Activated B cell treated with CpG ODN at 0.5 μM for 24 hours (primary cell): ENCODE data around the gene PRPF39. TPM values are rescaled to one million over a fixed set of nuclear protein-coding genes. Genes with fewer than 3 reads are reported as not detected.

Source experiments
- ATAC-seq: fragments of 200-7000 bp; cut with Tn5 transposase; one replicate; pipeline ENCODE4 v1.10.0; 2021; ENCODE audit warnings: low read depth, mild to moderate bottlenecking, moderate library complexity
- CTCF ChIA-PET: fragments of 350-600 bp; sonication (Branson Sonifier 250); formaldehyde crosslinking; loops from one replicate; lab custom pipeline; 2021; ENCODE audit warnings: antibody characterized with exemption; lab: Charles Lee
- POLR2A ChIA-PET: fragments of 350-600 bp; sonication (Branson Sonifier 250); formaldehyde crosslinking; loops from one replicate; lab custom pipeline; 2021; ENCODE audit warnings: antibody characterized with exemption; lab: Charles Lee
- DNase-seq: peaks from one replicate; pipeline ENCODE4 v3.0.0; 2022
- H3K27ac Mint-ChIP-seq: one replicate; pipeline ENCODE4 v1.8.0; 2020; ENCODE audit warnings: mixed read lengths
- H3K27me3 Mint-ChIP-seq: one replicate; pipeline ENCODE4 v1.8.0; 2021; ENCODE audit warnings: mixed read lengths
- H3K36me3 Mint-ChIP-seq: one replicate; pipeline ENCODE4 v1.8.0; 2021; ENCODE audit warnings: low read depth, mixed read lengths
- H3K4me1 Mint-ChIP-seq: one replicate; pipeline ENCODE4 v1.8.0; 2021; ENCODE audit warnings: mixed read lengths
- H3K4me3 Mint-ChIP-seq: one replicate; pipeline ENCODE4 v1.8.0; 2020; ENCODE audit warnings: mild to moderate bottlenecking, mixed read lengths
- H3K9me3 Mint-ChIP-seq: one replicate; pipeline ENCODE4 v1.8.0; 2020; ENCODE audit warnings: mixed read lengths
- CTCF ChIP-seq: fragments of 200-600 bp; IDR thresholded peaks from one replicate; pipeline ENCODE4 v1.8.0; 2022; ENCODE audit warnings: antibody characterized with exemption, mild to moderate bottlenecking
- intact Hi-C: fragments of 100-400 bp; cut with micrococcal nuclease; formaldehyde crosslinking; loops from one replicate; pipeline ENCODE4 v1.15.1; 2024
- total RNA-seq: library from RNA; stranded (reverse); gene quantifications from 2 replicates; pipeline ENCODE4 v1.2.3, GENCODE V29; 2022

PRPF39 gene
- total RNA-seq, 1 donor from 2014 or later: 46.0 TPM

- Mint-ChIP-seq H3K4me3 (no peak overlapping the region), H3K36me3 (peaks cover 74% of the 10 kb centered on the region), H3K27me3 (no peaks in the 10 kb centered on the region), H3K9me3 (no peaks in the 10 kb centered on the region), H3K4me1 (peaks cover 4% of the 10 kb centered on the region), H3K27ac (no peak overlapping the region)
- ATAC-seq: no peak
- intact Hi-C loops: no loop called here
- no peak for TF ChIP-seq CTCF
- ChIA-PET CTCF (no interaction called here), POLR2A (no interaction called here)
- DNase-seq: no peak
Measured at GRCh38 chr14:45096218-45096617, 12.3 kb downstream of the PRPF39 start.

- intact Hi-C loops: no loop called here
Measured at GRCh38 chr14:45103806-45104205, 19.9 kb downstream of the PRPF39 start.

GRCh38 chr14:45104561-45104960 lies 20.6 kb downstream of the PRPF39 start:
- no peak for ATAC-seq
- Mint-ChIP-seq H3K36me3 (peaks cover 81% of the 10 kb centered on the region), H3K9me3 (no peaks in the 10 kb centered on the region), H3K4me1 (no peaks in the 10 kb centered on the region), H3K4me3 (no peak overlapping the region), H3K27me3 (no peaks in the 10 kb centered on the region), H3K27ac (no peak overlapping the region)
- intact Hi-C loops: no loop called here
- POLR2A ChIA-PET: no interaction called here
- TF ChIP-seq CTCF: no peak
- no peak for DNase-seq
- CTCF ChIA-PET: no interaction called here

More at GRCh38 chr14:45103806-45104205, 19.9 kb downstream of the PRPF39 start:
- Mint-ChIP-seq H3K27me3 (no peaks in the 10 kb centered on the region), H3K4me1 (no peaks in the 10 kb centered on the region), H3K9me3 (no peaks in the 10 kb centered on the region), H3K27ac (no peak overlapping the region), H3K36me3 (peaks cover 82% of the 10 kb centered on the region), H3K4me3 (no peak overlapping the region)
- no peak for TF ChIP-seq CTCF
- no peak for ATAC-seq
- POLR2A ChIA-PET: no interaction called here
- CTCF ChIA-PET: no interaction called here
- DNase-seq: no peak

- POLR2A ChIA-PET: no interaction called here
- no peak for ATAC-seq
Measured at GRCh38 chr14:45112896-45113781, 29.2 kb downstream of the PRPF39 start.

More at GRCh38 chr14:45112896-45113781, 29.2 kb downstream of the PRPF39 start:
- H3K36me3 Mint-ChIP-seq: peaks cover 74% of the 10 kb centered on the region
- H3K4me3 Mint-ChIP-seq: no peak overlapping the region
- TF ChIP-seq CTCF: no peak
- CTCF ChIA-PET: no interaction called here
- intact Hi-C loops: no loop called here
- H3K9me3 Mint-ChIP-seq: no peaks in the 10 kb centered on the region
- H3K27me3 Mint-ChIP-seq: no peaks in the 10 kb centered on the region
- H3K4me1 Mint-ChIP-seq: no peaks in the 10 kb centered on the region
- no peak for DNase-seq
- no peak overlapping the region for H3K27ac Mint-ChIP-seq
